SK-N-SH (cell line): ENCODE measurements around the gene INSYN1. TPM values are rescaled to one million over a fixed set of nuclear protein-coding genes. Genes with fewer than 3 reads are reported as not detected.

Source experiments
- CTCF ChIA-PET: fragments of 300-600, 350-600 bp; formaldehyde crosslinking; extraction: SDS; loops from one replicate; lab custom pipeline; 2021; lab: Yijun Ruan, JAX
- POLR2A ChIA-PET: fragments of 350-600 bp; sonication (Branson Sonifier 250); formaldehyde crosslinking; extraction: SDS; loops from one replicate; lab custom pipeline; 2020; ENCODE audit warnings: antibody characterized with exemption, inconsistent platforms; lab: Yijun Ruan, JAX
- DNase-seq: peaks from one replicate; pipeline ENCODE4 v3.0.0; 2012
- H2AFZ ChIP-seq: fragments of 200-600 bp; sonication (generic); 2 replicates; pipeline ENCODE4 v1.8.1; 2016; ENCODE audit warnings: antibody characterized with exemption, mild to moderate bottlenecking, low read depth
- H3F3A ChIP-seq: fragments of 200-600 bp; sonication (generic); replicated peaks from 2 replicates; pipeline ENCODE3; 2016; ENCODE audit warnings: antibody characterized with exemption, mild to moderate bottlenecking; ENCODE audit not compliant: insufficient read depth
- H3K27ac ChIP-seq, 2 experiments: fragments of 200-500 bp in 1 of 2; fragments of 200-600 bp in 1 of 2; sonication (Bioruptor generic) in 1 of 2; sonication (generic), shearing (Covaris generic) in 1 of 2; 2 replicates each; pipeline versions ENCODE4 v1.5.1 to v1.6.1; 2014 to 2016; ENCODE audit warnings: low read depth in 2 of 2, inconsistent platforms in 1 of 2, low read length in 1 of 2, mild to moderate bottlenecking in 1 of 2, mixed read lengths in 1 of 2
- H3K27me3 ChIP-seq: fragments of 200-600 bp; sonication (generic), shearing (Covaris generic); 2 replicates; pipeline ENCODE4 v1.6.1; 2016; ENCODE audit warnings: mixed run types; ENCODE audit not compliant: insufficient read depth
- H3K36me3 ChIP-seq, 2 experiments: fragments of 200-500 bp in 1 of 2; fragments of 200-600 bp in 1 of 2; sonication (Bioruptor generic) in 1 of 2; sonication (generic) in 1 of 2; replicated peaks in 1 of 2; 2 replicates each; pipeline versions ENCODE3 to v1.5.1; 2014 to 2016; ENCODE audit warnings: low read length in 1 of 2, mild to moderate bottlenecking in 1 of 2; ENCODE audit not compliant: insufficient read depth in 2 of 2, control insufficient read depth in 1 of 2
- H3K4me1 ChIP-seq, 2 experiments: fragments of 200-500 bp in 1 of 2; fragments of 200-600 bp in 1 of 2; sonication (Bioruptor generic) in 1 of 2; sonication (generic), shearing (Covaris generic) in 1 of 2; 2 replicates each; pipeline versions ENCODE4 v1.5.1 to v1.6.1; 2014 to 2016; ENCODE audit warnings: low read depth in 1 of 2, low read length in 1 of 2, mixed run types in 1 of 2; ENCODE audit not compliant: insufficient read depth in 2 of 2, control insufficient read depth in 1 of 2
- H3K4me2 ChIP-seq: fragments of 200-600 bp; sonication (generic), shearing (Covaris generic); 2 replicates; pipeline ENCODE4 v1.6.1; 2017; ENCODE audit warnings: mixed run types
- H3K4me3 ChIP-seq, 2 experiments: fragments of 200-500 bp in 1 of 2; fragments of 200-600 bp in 1 of 2; sonication (Bioruptor generic) in 1 of 2; sonication (generic), shearing (Covaris generic) in 1 of 2; 2 replicates each; pipeline versions ENCODE4 v1.5.1 to v1.8.1; 2014 to 2016; ENCODE audit warnings: low read depth in 2 of 2, inconsistent platforms in 1 of 2, low read length in 1 of 2, mild to moderate bottlenecking in 1 of 2, mixed read lengths in 1 of 2, moderate library complexity in 1 of 2
- H3K79me2 ChIP-seq: fragments of 200-600 bp; sonication (generic); 2 replicates; pipeline ENCODE4 v1.8.1; 2017; ENCODE audit warnings: mild to moderate bottlenecking; ENCODE audit not compliant: insufficient read depth
- H3K9ac ChIP-seq: fragments of 200-600 bp; sonication (generic); 2 replicates; pipeline ENCODE4 v1.6.1; 2017; ENCODE audit warnings: mixed run types
- H3K9me2 ChIP-seq: fragments of 200-600 bp; sonication (generic); 2 replicates; pipeline ENCODE4 v1.6.1; 2017; ENCODE audit warnings: mixed run types
- H3K9me3 ChIP-seq: fragments of 200-600 bp; sonication (generic); 2 replicates; pipeline ENCODE4 v1.6.1; 2017; ENCODE audit warnings: mixed run types, mild to moderate bottlenecking, moderate library complexity
- H4K20me1 ChIP-seq: fragments of 200-600 bp; sonication (generic); 2 replicates; pipeline ENCODE4 v1.6.1; 2017; ENCODE audit warnings: mild to moderate bottlenecking, mixed run types; ENCODE audit not compliant: insufficient read depth
- CTCF ChIP-seq: fragments of 200-600 bp; sonication (generic); IDR thresholded peaks from 2 replicates; pipeline ENCODE4 v1.6.1; 2017; ENCODE audit warnings: antibody characterized with exemption, mild to moderate bottlenecking, moderate library complexity
- ELF1 ChIP-seq: IDR thresholded peaks from 2 replicates; pipeline ENCODE4 v1.4.0; 2012
- EZH2phosphoT487 ChIP-seq: fragments of 200-600 bp; sonication (generic); IDR thresholded peaks from 2 replicates; pipeline ENCODE4 v1.6.1; 2017; ENCODE audit warnings: low read depth, mixed run types, mild to moderate bottlenecking, antibody characterized with exemption, moderate library complexity, borderline replicate concordance
- RAD21 ChIP-seq: IDR thresholded peaks from 2 replicates; pipeline ENCODE4 v1.6.1; 2012; ENCODE audit warnings: mild to moderate bottlenecking, low read length
- SMC3 ChIP-seq: IDR thresholded peaks from 2 replicates; pipeline ENCODE4 v1.6.1; 2012; ENCODE audit warnings: low read depth, low read length, improper control_type of control experiment
- YY1 ChIP-seq: IDR thresholded peaks from 2 replicates; pipeline ENCODE4 v1.4.0; 2012; ENCODE audit warnings: low read depth, mild to moderate bottlenecking
- WGBS: methylation state at CpG from one replicate; pipeline ENCODE4 v1.1.6; 2017; ENCODE audit warnings: low lambda C conversion rate; 5-methylcytosine and 5-hydroxymethylcytosine counted together
- polyA plus RNA-seq, 3 experiments: library from polyadenylated mRNA; depleted of rRNA; stranded (reverse); fragments of >200 nt; gene quantifications; 2 replicates each; pipeline ENCODE4 v1.2.3, GENCODE V29; 2012

The INSYN1 gene
- polyA plus RNA-seq, 1 of the 3 experiments (the other 2 are of a cell fraction), result 3.7 TPM

- ChIA-PET POLR2A (interaction anchor here (1.2 kb wide), 1 partner anchor 9 kb away, joined by 3 read pairs; no protein-coding TSS in a partner anchor), CTCF (interaction anchor here (0.7 to 15.1 kb wide), 8 partner anchors 9 to 381 kb away, joined by 3 to 418 read pairs (median 7); no protein-coding TSS in a partner anchor)
- Histone ChIP-seq H3F3A (peaks cover 30% of the 10 kb centered on the region), H3K79me2 (peaks cover 66% of the 10 kb centered on the region), H3K9me3 (no peaks in the 10 kb centered on the region), H3K9ac (peak overlapping the region; percentile 95; the same call in 1 of the 2 replicates), H3K36me3 (peaks cover 0 to 3% of the 10 kb centered on the region in 2 experiments), H3K4me3 (peak overlapping the region; percentile 82 to 89; a peak in 3 of 4 replicates), H3K4me2 (peak overlapping the region; percentile 97), H3K27me3 (no peaks in the 10 kb centered on the region), H4K20me1 (peaks cover 54% of the 10 kb centered on the region), H3K9me2 (no peaks in the 10 kb centered on the region), H3K27ac (peak overlapping the region in 1 of 2 experiments; percentile 84; a peak in 2 of 4 replicates), H2AFZ (no peak overlapping the region), H3K4me1 (peaks cover 35 to 41% of the 10 kb centered on the region in 2 experiments; a peak in 3 of 4 replicates)
- TF ChIP-seq ELF1, result no peak
- no peak for TF ChIP-seq RAD21
- TF ChIP-seq CTCF, result no peak
- TF ChIP-seq EZH2phosphoT487, result no peak
- TF ChIP-seq SMC3, result no peak
- TF ChIP-seq YY1, result no peak
- no peak for DNase-seq
- WGBS, result 77% methylated on average over 4 of the region's 6 CpGs
Measured at GRCh38 chr15:73685981-73686380, 67.2 kb downstream of the INSYN1 start.

Other genes starting within 250 kb of the INSYN1 start
- gene NPTN, start 120.0 kb downstream of the INSYN1 start, polyA plus RNA-seq (2012; rRNA removed), result 177 and 183 TPM in 2 replicates
- gene CD276, start 69.0 kb downstream of the INSYN1 start, polyA plus RNA-seq (2012; rRNA removed), result 60.1 and 86.2 TPM in 2 replicates
- not detected in 2 replicates for gene TBC1D21, start 120.2 kb upstream of the INSYN1 start, polyA plus RNA-seq (2012; rRNA removed)
- gene LOXL1, start 173.1 kb upstream of the INSYN1 start, polyA plus RNA-seq (2012; rRNA removed), result 37.5 and 50.3 TPM in 2 replicates
- gene STOML1, start 238.9 kb upstream of the INSYN1 start, polyA plus RNA-seq (2012; rRNA removed), result 19.1 and 20.4 TPM in 2 replicates
- 14.0 and 18.4 TPM in 2 replicates for gene PML, start 241.4 kb upstream of the INSYN1 start, polyA plus RNA-seq (2012; rRNA removed)